Right lobe of liver (tissue), 6 donors: ENCODE results near the gene RAET1L. TPM values are rescaled to one million over a fixed set of nuclear protein-coding genes. Genes with fewer than 3 reads are reported as not detected.
"Not testable (repeated sequence)": the region's sequence is repeated elsewhere in the genome, so short reads cannot be mapped to it uniquely, and the experiment has no call there.

Experiments
- ATAC-seq, 4 donors: fragments of 200-7000 bp; cut with Tn5 transposase; one replicate each; pipeline ENCODE4 v1.9.1; 2020; ENCODE audit warnings: mild to moderate bottlenecking in 4 of 4, moderate library complexity in 4 of 4
- DNase-seq, 3 donors: peaks; one replicate each; pipeline ENCODE4 v3.0.0-alpha.2; 2020
- H3K27ac ChIP-seq, 3 donors: fragments of 200-600 bp; one replicate each; pipeline ENCODE4 v1.8.0; 2022
- H3K27me3 ChIP-seq, 2 donors: fragments of 200-600 bp; one replicate each; pipeline ENCODE4 v1.8.0; 2022
- H3K36me3 ChIP-seq, 4 donors: fragments of 200-600 bp; sonication (generic) in 1 of 4; one replicate each; pipeline versions ENCODE4 v1.5.1 to v1.8.0; 2017 to 2022; ENCODE audit warnings: control low read depth in 1 of 4
- H3K4me1 ChIP-seq, 4 donors: fragments of 200-600 bp; sonication (generic) in 1 of 4; one replicate each; pipeline versions ENCODE4 v1.5.1 to v1.8.0; 2017 to 2022; ENCODE audit warnings: control low read depth in 1 of 4
- H3K4me3 ChIP-seq, 3 donors: fragments of 200-600 bp; one replicate each; pipeline ENCODE4 v1.8.0; 2022
- H3K9me3 ChIP-seq, 4 donors: fragments of 200-600 bp; sonication (generic) in 1 of 4; one replicate each; pipeline versions ENCODE4 v1.5.1 to v1.8.0; 2017 to 2022; ENCODE audit warnings: control low read depth in 1 of 4
- CTCF ChIP-seq, 4 donors: fragments of 200-600 bp in 3 of 4; fragments of 450-650 bp in 1 of 4; IDR thresholded peaks; one replicate each; pipeline versions ENCODE4 v1.5.1 to v1.8.0; 2016 to 2022; ENCODE audit warnings: antibody characterized with exemption in 4 of 4, mild to moderate bottlenecking in 2 of 4
- POLR2A ChIP-seq: fragments of 450-650 bp; IDR thresholded peaks from one replicate; pipeline ENCODE4 v1.6.1; 2017; ENCODE audit warnings: antibody characterized with exemption, mild to moderate bottlenecking
- WGBS: methylation state at CpG from one replicate; pipeline ENCODE4 v1.1.6; 2018; ENCODE audit warnings: low coverage, low lambda C conversion rate; ENCODE audit not compliant: insufficient coverage; ENCODE audit errors: missing lambda C conversion rate; 5-methylcytosine and 5-hydroxymethylcytosine counted together
- intact Hi-C, 2 donors: fragments of 100-400 bp; cut with DNase I; formaldehyde crosslinking; loops; one replicate each; pipeline versions ENCODE4 v1.11.2 to v1.14.1; 2022
- total RNA-seq, 6 experiments: library from RNA; depleted of rRNA in 2 of 6; stranded (reverse); fragments of >200 nt in 2 of 6; fragmentation: NEBNext Ultra II Directional in 3 of 6; extraction: Animal tissue kit (Norgen Biotek cat#: 25700) in 3 of 6; gene quantifications; one replicate each; pipeline versions ENCODE4 v1.1.0 to v1.2.4, GENCODE V29; 2016 to 2023
- donor health status: DM: no; HTN: yes; CAD: no.
- donor health status: DM: no; HTN: no; CAD: no.
- donor health status: DM: no; HTN: no; CAD: no.
- donor health status: DM: no; HTN: yes; CAD: no.
- donor health status: DM: no; HTN: yes; CAD: no.

Gene RAET1L
- total RNA-seq, 6 experiments from 2014 or later: not detected

GRCh38 chr6:149975400-149975799, 49.9 kb downstream of the RAET1L start:
- ATAC-seq: no peak
- no peak for DNase-seq
- Histone ChIP-seq H3K4me1 (no peaks in the 10 kb centered on the region), H3K9me3 (no peaks in the 10 kb centered on the region), H3K4me3 (no peak overlapping the region), H3K27me3 (no peaks in the 10 kb centered on the region), H3K36me3 (no peaks in the 10 kb centered on the region), H3K27ac (no peak overlapping the region)
- no peak for TF ChIP-seq CTCF (IDR thresholded peaks at IDR 0.05)
- TF ChIP-seq POLR2A: no peak
- intact Hi-C loops: no loop called here

- DNase-seq (no peak), ATAC-seq (no peak)
- Histone ChIP-seq H3K27me3 (no peaks in the 10 kb centered on the region), H3K36me3 (no peaks in the 10 kb centered on the region), H3K4me3 (no peak overlapping the region), H3K27ac (no peak overlapping the region), H3K9me3 (no peaks in the 10 kb centered on the region), H3K4me1 (no peaks in the 10 kb centered on the region)
- TF ChIP-seq CTCF (IDR thresholded peaks at IDR 0.05) (no peak), POLR2A (no peak)
- WGBS: 22% methylated on average over 3 of the region's 3 CpGs
- intact Hi-C loops: no loop called here
Observed at GRCh38 chr6:149974825-149975224, 50.5 kb downstream of the RAET1L start.

GRCh38 chr6:149974394-149974793, 50.9 kb downstream of the RAET1L start:
- H3K27me3 ChIP-seq, H3K4me1 ChIP-seq, H3K36me3 ChIP-seq, H3K4me3 ChIP-seq, DNase-seq, ATAC-seq, H3K27ac ChIP-seq, intact Hi-C loops, H3K9me3 ChIP-seq: not testable (repeated sequence)
- WGBS: 40% methylated on average over 1 of the region's 6 CpGs

GRCh38 chr6:149969635-149970034, 55.7 kb downstream of the RAET1L start:
- no peak for TF ChIP-seq POLR2A
- TF ChIP-seq CTCF (IDR thresholded peaks at IDR 0.05): no peak
- H3K27me3 ChIP-seq: no peaks in the 10 kb centered on the region
- no peak overlapping the region for H3K4me3 ChIP-seq
- intact Hi-C loops: no loop called here
- ATAC-seq (no peak), DNase-seq (no peak)
- 58% methylated on average over 2 of the region's 2 CpGs for WGBS
- H3K4me1 ChIP-seq: no peaks in the 10 kb centered on the region
- no peak overlapping the region for H3K27ac ChIP-seq
- H3K9me3 ChIP-seq: no peaks in the 10 kb centered on the region
- no peaks in the 10 kb centered on the region for H3K36me3 ChIP-seq

- 67% methylated on average over 2 of the region's 2 CpGs for WGBS
- H3K27ac ChIP-seq, H3K4me1 ChIP-seq, intact Hi-C loops, H3K36me3 ChIP-seq, H3K9me3 ChIP-seq, ATAC-seq, H3K4me3 ChIP-seq, H3K27me3 ChIP-seq, DNase-seq: not testable (repeated sequence)
Observed at GRCh38 chr6:149968909-149969308, 56.4 kb downstream of the RAET1L start.

Other genes with a start within 250 kb of the RAET1L start
- 10 to 100 TPM in 1 of 6 experiments, 1 to 10 TPM in 5; 6.8 to 11.1 (median 9.3) TPM for gene LRP11, start 161.2 kb downstream of the RAET1L start, total RNA-seq
- not detected for gene RAET1E, start 127.4 kb downstream of the RAET1L start, total RNA-seq
- gene RAET1G, start 102.4 kb downstream of the RAET1L start, total RNA-seq: not detected
- gene ULBP2, start 83.5 kb downstream of the RAET1L start, total RNA-seq: 1 to 10 TPM in 1 of 6 experiments, under 1 TPM in 5; 0.20 to 1.1 (median 0.26) TPM
- gene ULBP1, start 61.6 kb downstream of the RAET1L start, total RNA-seq: under 1 TPM in 5 of 6 experiments, not detected in 1; 0.07 to 0.43 (median 0.12) TPM
- 1 to 10 TPM in 3 of 6 experiments, under 1 TPM in 3; 0.34 to 1.7 (median 0.89) TPM for gene ULBP3, start 43.6 kb upstream of the RAET1L start, total RNA-seq
- gene PPP1R14C, start 117.5 kb upstream of the RAET1L start, total RNA-seq: not detected